SHP77 treated with DMSO at 0.1 percent for 48 hours (cell line): ENCODE measurements around the gene EHBP1L1.

Source experiments
- DNase-seq: peaks from one replicate; lab custom pipeline; 2025; lab: John Stamatoyannopoulos, UW

Gene EHBP1L1

GRCh38 chr11:65575568-65576231, at the start of gene EHBP1L1:
TSS of gene EHBP1L1 (plus strand) at chr11:65576053. CDS start at chr11:65576303, 250 bp downstream.
- DNase-seq, result no peak

- DNase-seq, result no peak
Observed at GRCh38 chr11:65526744-65527143, 49.1 kb upstream of the EHBP1L1 start.

DNA sequence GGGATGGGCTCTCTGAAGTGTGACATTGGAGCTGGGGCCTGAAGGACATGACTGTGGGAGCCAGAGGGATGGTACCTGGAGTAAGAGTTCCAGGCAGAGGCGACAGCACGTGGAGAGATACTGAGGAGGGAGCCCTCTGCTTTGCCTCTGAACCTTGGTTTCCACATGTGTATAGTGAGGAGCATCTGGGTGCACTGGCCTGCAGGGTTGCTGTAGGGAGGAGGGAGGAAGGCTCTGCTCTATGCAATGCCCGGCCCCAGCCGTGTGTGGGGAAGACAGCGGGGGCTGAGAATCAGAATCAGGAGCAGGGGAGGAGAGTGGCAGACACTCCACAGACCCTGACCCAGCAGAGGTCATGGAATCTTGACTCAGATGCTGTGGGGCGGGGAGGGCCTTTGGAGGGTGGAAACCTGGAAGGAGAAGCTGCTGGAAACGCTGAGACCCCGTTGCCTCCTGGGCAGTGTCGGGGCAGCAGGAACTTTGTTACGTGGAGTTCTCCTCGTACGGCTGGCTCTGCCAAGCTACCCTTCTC, 47.0 kb upstream of the EHBP1L1 start:
- no peak for DNase-seq

DNA sequence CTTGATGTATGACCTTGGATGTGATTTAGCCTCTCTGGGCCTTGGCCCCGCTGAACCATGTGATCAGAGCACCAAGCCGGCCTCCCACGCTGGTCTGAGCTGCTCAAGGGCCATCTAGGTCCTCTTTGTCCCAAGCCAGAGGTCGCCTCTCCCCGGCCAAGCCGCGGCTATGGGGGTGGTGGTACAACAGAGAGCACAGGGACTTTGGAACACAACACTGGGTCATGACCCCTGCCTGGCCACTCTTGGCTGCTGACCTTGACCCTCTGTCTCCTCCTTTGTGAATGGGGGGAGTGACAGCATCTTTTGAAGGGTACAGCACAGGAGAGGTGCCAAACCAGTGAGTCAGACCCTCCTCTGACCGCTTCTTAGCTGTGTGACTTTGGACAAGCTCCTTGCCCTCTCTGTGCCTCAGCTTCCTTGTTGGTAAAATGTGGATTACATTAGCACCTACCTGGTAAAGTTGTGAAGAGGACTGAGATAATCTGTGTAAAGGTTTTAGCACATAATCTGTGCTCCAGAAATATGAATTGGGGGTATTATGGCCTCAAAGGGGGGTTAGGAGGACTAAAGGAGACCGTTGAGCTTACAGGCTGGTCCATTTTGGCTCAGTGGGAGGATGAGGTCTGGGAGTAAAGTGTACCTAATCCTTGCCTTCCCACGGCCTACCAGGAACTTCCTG, 46.2 kb upstream of the EHBP1L1 start:
- DNase-seq, result no peak

DNA sequence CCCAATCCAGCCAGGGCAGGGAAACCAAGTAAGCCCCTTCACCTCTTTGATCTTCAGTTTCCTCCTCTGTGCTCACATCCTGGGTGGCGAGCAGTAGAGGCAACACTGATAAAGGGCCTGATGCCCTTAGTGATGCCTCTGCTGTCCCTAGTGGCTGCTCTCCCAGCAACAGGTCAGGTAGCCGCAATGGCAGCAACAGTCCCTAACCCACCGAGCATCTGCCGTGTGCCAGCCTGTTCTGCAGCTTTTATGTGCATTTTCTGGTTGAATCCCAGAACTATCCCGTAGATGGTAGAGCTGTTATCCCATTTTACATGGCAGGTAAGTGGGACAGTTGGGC, 45.7 kb upstream of the EHBP1L1 start:
- no peak for DNase-seq

DNA sequence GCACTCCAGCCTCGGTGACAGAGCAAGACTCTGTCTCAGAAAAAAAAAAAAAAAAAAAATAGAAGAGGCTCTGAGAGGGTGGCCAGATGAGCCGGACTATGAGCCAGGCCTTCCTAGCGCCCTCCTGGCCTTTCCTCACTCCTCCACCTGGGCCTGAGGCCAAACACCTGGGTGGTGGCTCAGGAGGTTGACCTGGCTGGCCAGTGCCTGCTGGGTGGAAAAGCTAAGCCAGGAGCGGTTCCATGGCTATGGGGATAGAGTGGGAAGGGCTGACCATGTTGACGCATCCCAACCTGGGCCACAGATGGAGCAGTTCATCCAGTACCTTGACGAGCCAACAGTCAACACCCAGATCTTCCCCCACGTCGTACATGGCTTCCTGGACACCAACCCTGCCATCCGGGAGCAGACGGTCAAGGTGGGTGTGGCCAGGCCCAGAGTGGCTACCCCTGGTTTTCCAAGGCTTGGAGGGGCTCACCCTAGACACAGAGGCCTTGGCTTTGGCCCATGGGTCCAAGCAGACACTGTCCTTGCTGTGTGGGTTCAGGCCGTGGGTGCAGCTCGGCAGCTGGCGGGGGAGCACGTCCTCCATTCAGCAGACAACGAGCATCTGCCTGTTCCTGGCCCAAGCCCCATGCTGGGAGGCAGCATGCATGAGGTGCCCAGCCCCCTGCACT, 43.3 kb upstream of the EHBP1L1 start:
- DNase-seq, result no peak

- no peak for DNase-seq
Observed at GRCh38 chr11:65535102-65535501, 40.8 kb upstream of the EHBP1L1 start.

- DNase-seq, result no peak
Observed at GRCh38 chr11:65536412-65537295, 39.2 kb upstream of the EHBP1L1 start.

DNA sequence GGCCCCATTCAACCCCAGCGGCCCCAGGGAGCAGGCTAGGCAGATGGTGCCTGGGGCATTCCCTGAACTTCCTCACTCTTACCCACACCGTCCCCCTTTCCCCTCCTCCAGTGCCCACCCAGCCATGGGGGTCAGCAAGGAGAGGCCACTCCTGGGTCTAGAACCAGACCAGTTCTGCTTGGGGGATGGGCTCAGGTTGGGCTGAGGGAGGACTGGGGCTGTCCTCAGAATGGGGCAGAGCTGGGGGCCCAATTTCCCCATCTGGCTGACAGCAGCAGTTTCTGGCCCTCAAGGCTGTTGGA, 38.6 kb upstream of the EHBP1L1 start:
- DNase-seq, result no peak

- DNase-seq, result no peak
Observed at GRCh38 chr11:65537620-65538231, 38.1 kb upstream of the EHBP1L1 start.

- DNase-seq, result no peak
Observed at GRCh38 chr11:65538232-65538914, 37.5 kb upstream of the EHBP1L1 start.

DNA sequence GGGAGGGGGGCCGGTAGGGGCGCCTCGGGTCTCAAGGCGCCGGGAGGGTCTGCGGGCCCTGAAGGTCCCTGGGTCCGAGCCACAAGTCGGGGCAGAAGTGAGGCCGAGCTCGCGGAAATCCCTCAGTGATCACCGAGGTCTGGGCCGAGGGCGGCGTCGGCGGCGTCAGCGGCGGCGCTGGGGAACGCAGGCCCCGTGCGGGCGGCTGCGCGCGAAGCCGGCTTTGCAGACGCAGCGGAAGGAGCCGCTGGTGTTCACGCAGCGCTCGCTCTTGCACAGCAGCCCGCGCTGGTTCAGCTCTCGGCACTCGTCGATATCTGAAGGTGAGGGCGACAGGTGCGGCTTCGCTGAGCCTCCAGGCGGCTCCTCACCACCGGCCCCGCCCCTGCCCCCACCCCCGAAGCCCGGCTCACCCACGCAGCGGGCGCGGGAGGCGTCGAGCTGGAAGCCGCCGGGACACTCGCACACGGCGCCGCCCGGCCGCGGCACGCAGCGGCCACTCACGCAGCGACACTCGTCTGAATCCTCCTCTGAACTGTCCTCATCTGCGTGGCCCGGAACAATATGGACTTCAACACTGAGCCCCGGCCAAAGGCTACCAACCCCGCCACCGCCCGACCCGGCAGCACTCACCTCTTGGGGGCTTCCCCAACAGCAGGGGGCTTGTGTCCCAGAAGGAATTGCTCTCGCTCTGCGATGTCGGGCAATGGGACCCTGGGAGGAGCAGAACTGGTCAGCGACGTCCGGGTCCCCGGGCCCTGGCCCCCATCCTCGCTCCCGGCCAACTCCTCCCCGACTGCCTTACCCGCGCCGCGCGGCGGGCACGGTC, 36.7 kb upstream of the EHBP1L1 start:
- no peak for DNase-seq

DNA sequence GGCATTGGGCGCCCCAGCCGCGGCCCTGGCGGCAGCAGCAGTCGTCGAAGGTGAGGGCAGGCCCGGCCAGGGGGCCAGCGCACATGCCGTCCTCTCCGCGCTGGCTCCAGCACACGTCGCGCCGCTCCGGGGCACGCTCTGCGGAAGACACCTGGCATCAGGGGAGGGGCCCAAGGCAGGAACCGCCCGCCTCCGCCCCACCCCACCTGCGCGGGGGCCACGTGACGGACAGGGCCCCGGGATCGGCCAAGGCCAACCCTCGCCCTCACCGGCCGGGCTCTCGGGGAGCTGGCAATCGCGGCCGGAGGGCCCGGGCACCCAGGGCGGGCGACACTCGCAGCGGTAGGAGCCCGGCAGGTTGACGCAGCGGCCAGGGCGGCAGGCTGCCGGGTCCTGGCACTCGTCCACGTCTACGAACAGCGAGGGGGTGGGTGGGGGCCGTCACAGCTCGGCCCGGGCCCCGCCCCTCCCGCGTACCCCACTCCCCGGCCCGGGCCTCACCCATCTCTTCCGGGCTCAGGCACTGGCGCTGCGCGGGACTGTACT, 36.0 kb upstream of the EHBP1L1 start:
- DNase-seq, result no peak

DNA sequence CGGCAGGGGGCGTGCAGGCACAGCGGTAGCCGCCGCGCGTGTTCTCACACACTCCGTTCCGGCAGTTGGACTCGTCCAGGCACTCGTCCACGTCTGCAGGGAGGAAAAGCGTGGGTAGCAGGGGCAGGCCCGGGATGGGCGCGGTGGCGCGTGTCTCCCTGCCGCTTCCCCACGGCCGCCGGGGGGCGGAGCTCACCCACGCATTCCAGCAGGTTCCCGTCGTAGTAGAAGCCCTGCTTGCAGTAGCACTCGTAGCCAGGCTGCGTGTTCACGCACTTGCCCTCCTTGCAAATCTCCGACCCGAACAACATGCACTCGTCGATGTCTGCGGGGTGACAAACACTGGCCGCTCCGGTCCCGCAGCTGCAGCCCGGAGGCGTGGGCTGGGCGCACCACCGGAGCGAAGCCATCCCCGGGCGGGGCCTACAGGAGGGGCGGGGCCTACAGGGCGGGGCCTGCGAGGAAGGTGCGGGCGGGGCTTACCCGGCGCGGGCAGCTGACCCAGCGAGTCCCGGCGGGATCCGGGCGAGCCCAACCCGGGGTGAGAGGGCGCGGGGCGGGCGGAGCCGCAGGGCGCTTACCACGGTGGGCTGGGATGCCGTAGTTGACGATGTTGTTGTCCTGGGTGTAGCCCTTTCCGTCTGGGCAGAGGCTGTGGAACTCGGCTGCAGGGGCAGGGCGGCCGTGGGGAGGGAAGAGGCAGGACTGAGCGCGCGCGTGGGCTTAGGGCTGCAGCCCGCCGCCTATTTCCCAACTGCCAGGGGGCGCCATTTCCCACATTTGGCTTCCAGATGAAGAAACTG, 35.4 kb upstream of the EHBP1L1 start:
- peak; percentile 59 for DNase-seq

DNA sequence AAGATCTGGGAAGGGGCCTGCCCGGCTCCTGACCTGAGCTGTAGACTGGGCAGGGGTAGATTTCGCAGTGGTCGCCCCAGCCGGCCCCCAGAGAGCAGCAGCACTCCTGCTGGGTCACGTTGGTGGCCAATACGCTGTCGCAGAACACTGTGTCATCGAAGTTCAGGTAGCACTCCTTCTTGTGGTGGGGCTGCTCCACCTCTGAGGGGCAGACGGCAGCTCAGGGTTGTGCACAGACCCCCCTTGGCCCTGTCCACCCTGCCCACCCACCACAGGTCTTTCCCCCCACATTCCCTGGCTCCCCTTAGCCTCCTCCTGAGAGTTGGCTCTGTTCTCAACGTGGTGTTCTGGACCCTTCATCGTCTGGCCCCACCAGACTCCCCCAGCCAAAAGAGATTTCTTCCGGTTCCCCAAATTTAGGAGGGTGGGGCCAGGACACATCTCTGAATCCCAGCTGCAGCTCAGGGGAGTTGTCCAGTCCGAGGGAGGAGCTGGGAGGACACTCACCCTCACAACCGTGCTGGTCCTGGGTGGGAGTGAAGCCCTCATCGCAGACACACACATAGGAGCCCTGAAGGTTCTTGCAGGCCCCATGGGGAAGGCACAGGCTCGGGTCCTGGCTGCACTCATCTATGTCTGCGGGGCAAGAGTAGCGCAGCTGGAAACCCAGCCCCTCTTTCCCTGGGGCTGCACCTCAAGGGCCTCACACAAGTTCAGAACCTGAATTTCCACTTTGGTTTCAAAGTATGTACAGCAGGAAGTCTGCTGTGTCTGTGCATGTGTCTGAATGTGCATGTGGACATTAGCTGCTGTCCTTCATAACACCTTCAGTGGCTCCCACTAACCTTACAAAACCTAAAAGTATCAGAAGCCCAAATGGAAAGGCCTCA, 34.5 kb upstream of the EHBP1L1 start:
- no peak for DNase-seq

DNA sequence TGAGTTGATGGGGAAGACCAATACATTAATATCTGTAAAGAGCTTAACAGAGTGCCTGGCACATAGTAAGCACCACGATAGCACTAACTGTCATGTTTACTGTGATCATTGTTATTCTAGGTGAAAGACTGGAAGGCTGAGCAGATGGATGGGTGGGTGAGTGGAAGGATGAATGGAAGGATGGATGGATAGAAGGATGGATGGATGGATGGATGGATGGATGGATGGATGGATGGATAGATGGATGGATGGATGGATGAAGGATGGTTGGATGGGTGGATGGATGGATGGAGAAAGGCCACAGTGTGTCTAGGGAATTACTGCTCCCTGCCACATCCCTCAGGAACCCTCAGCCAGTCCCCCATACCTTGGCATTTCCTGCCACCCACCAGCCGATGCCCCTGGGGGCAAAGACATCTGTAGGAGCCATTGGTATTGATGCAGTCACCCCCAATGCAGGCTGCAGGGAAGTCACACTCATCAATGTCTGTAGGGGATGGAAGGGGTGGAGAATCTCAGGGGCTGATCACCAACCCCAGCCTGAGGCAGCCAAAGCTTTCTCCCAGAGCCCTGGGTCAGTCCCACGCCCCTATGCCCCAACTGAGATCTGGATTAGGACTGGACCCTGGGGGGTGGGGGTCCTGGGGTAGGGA, 33.0 kb upstream of the EHBP1L1 start:
- no peak for DNase-seq

- DNase-seq, result no peak
Observed at GRCh38 chr11:65545853-65546216, 30.0 kb upstream of the EHBP1L1 start.
